ENCODE measurements around the gene SPACA6. TPM values are rescaled to one million over a fixed set of nuclear protein-coding genes. Genes with fewer than 3 reads are reported as not detected.
A peak's percentile ranks its signal among the peaks of the same experiment; 100 is the strongest.

SPACA6 gene
- total and polyA plus RNA-seq, 2 experiments from 2014 or later: 5.1 to 11.5 TPM

GRCh38 chr19:51702103-51702824 is 9.1 kb downstream of the SPACA6 start (continued):
- TF ChIP-seq CTCF (conservative IDR thresholded peaks at IDR 0.05; ENCODE audit: low read depth in 2 of 2) (no peak), ZNF462 (CRISPR knock-in tag; IDR thresholded peaks at IDR 0.05) (no peak), CREB1 (CRISPR knock-in tag; IDR thresholded peaks at IDR 0.05; ENCODE audit: low read depth) (peak; percentile 74), JUNB (IDR thresholded peaks at IDR 0.05; ENCODE audit: unreplicated experiment) (no peak)

GRCh38 chr19:51702825-51703574 is 9.9 kb downstream of the SPACA6 start:
- ATAC-seq (peak; percentile 66), DNase-seq (ENCODE audit: low spot score) (peak; percentile 94)
- no peaks in the 10 kb centered on the region; the same call in 1 of the 3 replicates for H3K9me3 Mint-ChIP-seq
- H3K4me3 Mint-ChIP-seq: peak overlapping the region; percentile 87
- H3F3A ChIP-seq (replicated peaks; ENCODE audit: low read depth): peaks cover 3% of the 10 kb centered on the region; the same call in 1 of the 2 replicates
- H3K36me3 Mint-ChIP-seq (ENCODE audit: low read depth): peaks cover 33% of the 10 kb centered on the region
- H3K79me2 ChIP-seq (replicated peaks; ENCODE audit: insufficient read depth): no peaks in the 10 kb centered on the region
- peaks cover 26% of the 10 kb centered on the region for H3K27me3 Mint-ChIP-seq (ENCODE audit: insufficient read depth, low read depth, poor library complexity)
- peaks cover 3% of the 10 kb centered on the region; the same call in 1 of the 2 replicates for H4K20me1 ChIP-seq (replicated peaks; ENCODE audit: insufficient read depth)
- no peaks in the 10 kb centered on the region for H3K9me2 ChIP-seq (ENCODE audit: insufficient read depth)
- H2AFZ ChIP-seq: peak overlapping the region; percentile 91
- H3K4me1 ChIP-seq (ENCODE audit: insufficient read depth): peaks cover 18% of the 10 kb centered on the region
- H3K27ac ChIP-seq (ENCODE audit: low read depth): peak overlapping the region; percentile 94
- H3K27me3 ChIP-seq (ENCODE audit: insufficient read depth): no peaks in the 10 kb centered on the region
- H3K4me1 Mint-ChIP-seq: peaks cover 27% of the 10 kb centered on the region
- peak overlapping the region; percentile 97 for H3K27ac Mint-ChIP-seq
- H3K4me2 ChIP-seq: peak overlapping the region; percentile 82
- no peaks in the 10 kb centered on the region for H3K36me3 ChIP-seq (ENCODE audit: insufficient read depth)
- peak overlapping the region; percentile 66 for H3K4me3 ChIP-seq
- no peak for TF ChIP-seq ZNF462 (CRISPR knock-in tag; IDR thresholded peaks at IDR 0.05)
- no peak for TF ChIP-seq STAT1 (IDR thresholded peaks at IDR 0.05; ENCODE audit: unreplicated experiment)
